ENCODE measurements around the gene CTNNBL1. TPM values are rescaled to one million over a fixed set of nuclear protein-coding genes. Genes with fewer than 3 reads are reported as not detected.
A peak's percentile ranks its signal among the peaks of the same experiment; 100 is the strongest.

Gene CTNNBL1
- total RNA-seq, 2 experiments from 2014 or later: 31.1 to 33.4 TPM

DNA sequence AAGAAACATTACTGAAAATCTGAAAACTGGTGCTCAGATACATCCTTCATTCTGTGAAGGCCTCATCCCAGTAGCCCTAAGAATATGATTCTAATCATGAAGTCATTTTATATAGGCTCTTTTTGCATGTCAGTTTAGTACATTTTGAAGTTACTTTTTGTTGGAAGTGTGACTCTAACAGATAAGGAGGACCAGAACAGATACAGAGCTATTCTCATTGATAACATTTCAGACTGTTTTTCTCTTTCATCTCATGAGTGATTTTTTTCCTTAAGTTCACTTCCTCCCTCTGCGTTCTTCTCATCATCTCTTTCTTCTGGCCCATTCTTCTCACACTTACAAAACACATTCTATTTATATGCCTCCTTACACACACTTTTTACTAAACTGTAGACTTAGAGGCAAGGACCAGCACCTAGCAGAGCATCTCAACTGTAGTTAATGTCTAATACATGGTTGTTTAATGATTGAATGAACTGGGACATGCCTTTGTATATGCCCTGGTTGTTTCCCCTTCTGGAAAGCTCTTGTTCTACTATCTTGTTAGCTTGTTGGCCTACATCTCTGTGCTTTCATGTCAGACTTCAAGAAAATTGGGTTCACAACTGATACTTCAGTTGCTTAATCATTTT, 8.7 kb downstream of the CTNNBL1 start:
- Mint-ChIP-seq H3K27me3 (no peaks in the 10 kb centered on the region), H3K9me3 (no peaks in the 10 kb centered on the region), H3K4me1 (ENCODE audit: low read depth) (peaks cover 40% of the 10 kb centered on the region), H3K27ac (no peak overlapping the region), H3K4me3 (no peak overlapping the region), H3K36me3 (ENCODE audit: low read depth) (peaks cover 16% of the 10 kb centered on the region)
- ChIA-PET POLR2A (no interaction called here), CTCF (no interaction called here)
- Histone ChIP-seq H3K4me1 (ENCODE audit: insufficient read depth, low read length) (no peaks in the 10 kb centered on the region), H3K36me3 (ENCODE audit: insufficient read depth, low read length) (peaks cover 3% of the 10 kb centered on the region), H3K4me3 (ENCODE audit: low read length) (no peak overlapping the region), H3K27me3 (ENCODE audit: control insufficient read depth in 1 of 2, insufficient read depth in 2 of 2, low read length in 2 of 2) (no peaks in the 10 kb centered on the region), H3K27ac (ENCODE audit: low read depth in 1 of 2, low read length in 2 of 2) (no peak overlapping the region), H3K9me3 (ENCODE audit: control insufficient read depth in 1 of 2, insufficient read depth in 1 of 2, low read length in 2 of 2) (no peaks in the 10 kb centered on the region)
- TF ChIP-seq, protein P1, sequence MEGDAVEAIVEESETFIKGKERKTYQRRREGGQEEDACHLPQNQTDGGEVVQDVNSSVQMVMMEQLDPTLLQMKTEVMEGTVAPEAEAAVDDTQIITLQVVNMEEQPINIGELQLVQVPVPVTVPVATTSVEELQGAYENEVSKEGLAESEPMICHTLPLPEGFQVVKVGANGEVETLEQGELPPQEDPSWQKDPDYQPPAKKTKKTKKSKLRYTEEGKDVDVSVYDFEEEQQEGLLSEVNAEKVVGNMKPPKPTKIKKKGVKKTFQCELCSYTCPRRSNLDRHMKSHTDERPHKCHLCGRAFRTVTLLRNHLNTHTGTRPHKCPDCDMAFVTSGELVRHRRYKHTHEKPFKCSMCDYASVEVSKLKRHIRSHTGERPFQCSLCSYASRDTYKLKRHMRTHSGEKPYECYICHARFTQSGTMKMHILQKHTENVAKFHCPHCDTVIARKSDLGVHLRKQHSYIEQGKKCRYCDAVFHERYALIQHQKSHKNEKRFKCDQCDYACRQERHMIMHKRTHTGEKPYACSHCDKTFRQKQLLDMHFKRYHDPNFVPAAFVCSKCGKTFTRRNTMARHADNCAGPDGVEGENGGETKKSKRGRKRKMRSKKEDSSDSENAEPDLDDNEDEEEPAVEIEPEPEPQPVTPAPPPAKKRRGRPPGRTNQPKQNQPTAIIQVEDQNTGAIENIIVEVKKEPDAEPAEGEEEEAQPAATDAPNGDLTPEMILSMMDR (IDR thresholded peaks at IDR 0.05): no peak
- ATAC-seq (ENCODE audit: poor library complexity) (no peak), DNase-seq (no peak)
- intact Hi-C loops (cut with DNase I, micrococcal nuclease): no loop called here

DNA sequence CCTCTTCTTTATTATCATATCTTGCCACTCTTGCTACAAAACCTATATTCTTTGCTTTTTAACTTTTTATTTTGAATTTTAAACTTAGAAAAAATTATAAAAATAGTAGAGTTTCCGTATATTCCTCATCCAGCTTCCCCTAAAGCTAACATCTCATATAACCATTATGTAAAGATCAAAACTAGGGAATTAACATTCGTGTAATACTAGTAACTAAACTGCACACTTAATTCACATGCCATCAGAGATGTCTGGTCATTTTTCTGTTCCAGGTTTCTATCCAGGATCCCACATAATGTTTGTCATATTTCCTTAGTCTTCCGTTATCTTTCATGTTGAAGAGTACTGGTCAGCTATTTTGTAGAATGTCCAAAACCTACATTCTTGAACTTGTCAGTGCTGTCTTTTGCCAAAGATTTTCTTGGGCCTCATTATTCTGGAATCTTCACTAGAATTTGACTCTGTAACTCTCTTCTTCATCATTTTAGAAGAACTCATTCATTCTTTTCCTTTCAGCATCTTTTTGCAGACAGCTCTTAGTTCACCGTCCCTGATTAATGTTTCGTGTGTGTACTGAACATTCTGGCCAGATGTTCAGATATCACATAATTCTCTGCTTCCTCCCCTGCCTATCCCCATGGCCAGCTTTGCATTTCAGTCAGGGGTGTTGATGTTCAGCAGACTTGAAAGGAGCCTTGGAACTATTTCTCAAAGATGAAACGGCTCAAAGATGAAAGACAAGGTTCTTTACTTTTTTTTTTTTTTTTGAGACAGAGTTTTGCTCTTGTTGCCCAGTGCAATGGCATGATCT, 9.4 kb downstream of the CTNNBL1 start:
- no peaks in the 10 kb centered on the region for H3K27me3 Mint-ChIP-seq

DNA sequence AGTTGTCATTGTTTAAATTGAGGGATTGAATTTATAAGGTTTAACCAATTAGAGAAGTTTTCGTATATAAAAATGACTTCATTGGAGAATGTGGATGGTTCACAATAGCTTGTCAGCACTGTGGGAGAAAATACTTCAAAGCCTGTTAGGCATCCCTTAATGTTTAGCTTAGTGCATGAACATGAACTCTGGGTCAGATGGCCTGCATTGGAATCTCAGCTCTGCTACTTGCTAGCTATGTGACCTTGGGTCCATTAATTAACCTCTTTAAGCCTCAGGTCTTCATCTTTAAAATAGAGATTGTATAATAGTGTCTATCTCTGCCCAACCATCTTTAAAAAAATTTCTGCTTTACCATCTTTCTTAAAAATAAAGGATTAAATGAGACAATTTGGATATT, 11.1 kb downstream of the CTNNBL1 start:
- no peak overlapping the region for H3K4me3 ChIP-seq (ENCODE audit: low read length)
- Mint-ChIP-seq H3K4me3 (peak overlapping the region; percentile 34), H3K27me3 (no peaks in the 10 kb centered on the region), H3K9me3 (no peaks in the 10 kb centered on the region), H3K27ac (no peak overlapping the region), H3K36me3 (ENCODE audit: low read depth) (peaks cover 14% of the 10 kb centered on the region), H3K4me1 (ENCODE audit: low read depth) (peaks cover 45% of the 10 kb centered on the region)
- ChIA-PET CTCF (no interaction called here), POLR2A (no interaction called here)
- H3K36me3 ChIP-seq (ENCODE audit: insufficient read depth, low read length): peaks cover 10% of the 10 kb centered on the region
- TF ChIP-seq, protein P1 (IDR thresholded peaks at IDR 0.05): no peak
- intact Hi-C loops (cut with DNase I, micrococcal nuclease): no loop called here
- DNase-seq: no peak
- no peaks in the 10 kb centered on the region for H3K27me3 ChIP-seq (ENCODE audit: control insufficient read depth in 1 of 2, insufficient read depth in 2 of 2, low read length in 2 of 2)
- H3K4me1 ChIP-seq (ENCODE audit: insufficient read depth, low read length): no peaks in the 10 kb centered on the region
- H3K27ac ChIP-seq (ENCODE audit: low read depth in 1 of 2, low read length in 2 of 2): no peak overlapping the region
- no peaks in the 10 kb centered on the region for H3K9me3 ChIP-seq (ENCODE audit: control insufficient read depth in 1 of 2, insufficient read depth in 1 of 2, low read length in 2 of 2)
- ATAC-seq (ENCODE audit: poor library complexity): no peak

More for the DNA sequence above, 9.4 kb downstream of the CTNNBL1 start:
- Mint-ChIP-seq H3K4me3 (no peak overlapping the region), H3K9me3 (no peaks in the 10 kb centered on the region), H3K36me3 (ENCODE audit: low read depth) (peaks cover 16% of the 10 kb centered on the region), H3K4me1 (ENCODE audit: low read depth) (peaks cover 41% of the 10 kb centered on the region), H3K27ac (no peak overlapping the region)
- intact Hi-C loops (cut with DNase I, micrococcal nuclease): no loop called here
- Histone ChIP-seq H3K4me3 (ENCODE audit: low read length) (no peak overlapping the region), H3K36me3 (ENCODE audit: insufficient read depth, low read length) (peaks cover 3% of the 10 kb centered on the region), H3K27ac (ENCODE audit: low read depth in 1 of 2, low read length in 2 of 2) (no peak overlapping the region), H3K4me1 (ENCODE audit: insufficient read depth, low read length) (no peaks in the 10 kb centered on the region), H3K9me3 (ENCODE audit: control insufficient read depth in 1 of 2, insufficient read depth in 1 of 2, low read length in 2 of 2) (no peaks in the 10 kb centered on the region), H3K27me3 (ENCODE audit: control insufficient read depth in 1 of 2, insufficient read depth in 2 of 2, low read length in 2 of 2) (no peaks in the 10 kb centered on the region)
- DNase-seq: no peak
- ATAC-seq (ENCODE audit: poor library complexity): no peak
- ChIA-PET POLR2A (no interaction called here), CTCF (no interaction called here)
- TF ChIP-seq, protein P1 (IDR thresholded peaks at IDR 0.05): no peak

Data from CD4-positive, alpha-beta T cell (primary cell).